ENCODE measurements around the gene UTP4.

- no peak for TF ChIP-seq POLR2AphosphoS5 (IDR thresholded peaks at IDR 0.05; ENCODE audit: low read depth, low read length)
- no peak for TF ChIP-seq POLR2A (IDR thresholded peaks at IDR 0.05; ENCODE audit: low read depth, low read length)
- TF ChIP-seq TAF1 (IDR thresholded peaks at IDR 0.05; ENCODE audit: borderline replicate concordance, low read depth, low read length) = no peak
Measured at GRCh38 chr16:69093974-69094373, 38.5 kb upstream of the UTP4 start.
